ENCODE results near the gene CPED1. TPM values are rescaled to one million over a fixed set of nuclear protein-coding genes. Genes with fewer than 3 reads are reported as not detected.

The CPED1 gene
- total RNA-seq, 1 experiment from 2014 or later = 0.13 TPM

- Histone ChIP-seq H3K14ac (ENCODE audit: insufficient read depth, low read length) (no peak overlapping the region), H3K4me2 (ENCODE audit: insufficient read depth, insufficient read length, low read length) (no peak overlapping the region), H2BK20ac (ENCODE audit: low read depth, low read length, poor library complexity, severe bottlenecking) (no peak overlapping the region), H4K5ac (ENCODE audit: insufficient read length, low read depth, low read length) (no peak overlapping the region), H2AK5ac (ENCODE audit: insufficient read length, low read length) (no peak overlapping the region), H2BK120ac (ENCODE audit: low read depth, low read length, poor library complexity, severe bottlenecking) (no peak overlapping the region), H3K27ac (ENCODE audit: insufficient read length, low read depth, low read length) (no peak overlapping the region), H3K9ac (ENCODE audit: extremely low read depth, insufficient read length, low read length) (no peak overlapping the region), H4K8ac (replicated peaks; ENCODE audit: insufficient read length, low read depth, low read length) (no peak overlapping the region), H4K20me1 (ENCODE audit: control insufficient read depth, insufficient read depth, insufficient read length) (no peaks in the 10 kb centered on the region), H4K91ac (ENCODE audit: insufficient read length, low read depth, low read length) (no peak overlapping the region), H3K23ac (ENCODE audit: insufficient read length, low read depth, low read length) (no peak overlapping the region), H3K23me2 (ENCODE audit: insufficient read length, low read depth, low read length, poor library complexity, severe bottlenecking) (no peaks in the 10 kb centered on the region), H3K79me2 (ENCODE audit: insufficient read depth, low read length) (no peaks in the 10 kb centered on the region), H3K27me3 (ENCODE audit: insufficient read depth, low read length) (no peaks in the 10 kb centered on the region), H2BK15ac (ENCODE audit: low read depth, low read length) (no peak overlapping the region), H3K56ac (ENCODE audit: insufficient read length, low read depth, low read length) (no peak overlapping the region), H3K79me1 (ENCODE audit: insufficient read depth, low read depth, low read length, poor library complexity, severe bottlenecking) (no peaks in the 10 kb centered on the region), H3K18ac (ENCODE audit: insufficient read length, low read depth, low read length) (no peak overlapping the region), H3K4ac (ENCODE audit: low read depth, low read length) (no peak overlapping the region), H2BK5ac (ENCODE audit: insufficient read length, low read length) (no peak overlapping the region), H3K4me1 (ENCODE audit: insufficient read depth, low read length) (no peaks in the 10 kb centered on the region), H3K9me3 (ENCODE audit: control insufficient read depth, low read depth, low read length) (no peaks in the 10 kb centered on the region), H2AFZ (ENCODE audit: low read length) (peak overlapping the region; percentile 87), H2BK12ac (ENCODE audit: insufficient read length, low read depth, low read length) (no peak overlapping the region), H3T11ph (ENCODE audit: low read length) (no peak overlapping the region)
- Mint-ChIP-seq H3K36me3 (ENCODE audit: insufficient read depth in 1 of 3, low read depth in 3 of 3) (no peaks in the 10 kb centered on the region), H3K27ac (no peak overlapping the region; a peak in 1 of 7 replicates), H3K9me3 (peaks cover 0 to 2% of the 10 kb centered on the region in 2 experiments; a peak in 1 of 5 replicates), H3K27me3 (ENCODE audit: low read depth) (no peaks in the 10 kb centered on the region), H3K4me3 (no peak overlapping the region), H3K4me1 (peaks cover 3 to 17% of the 10 kb centered on the region in 2 experiments; a peak in 2 of 4 replicates)
- no CpG with 5 or more reads among the region's 10 CpGs for WGBS (ENCODE audit: extremely low coverage, insufficient read length, low lambda C conversion rate)
- no peak for TF ChIP-seq CTCF (conservative IDR thresholded peaks at IDR 0.05)
- DNase-seq = no peak
Observed at GRCh38 chr7:121027761-121028669, 39.5 kb downstream of the CPED1 start.

Measured in H9 (cell line).